Endodermal cell (in vitro differentiated cells): Measurements from ENCODE around the gene PAX5. TPM values are rescaled to one million over a fixed set of nuclear protein-coding genes. Genes with fewer than 3 reads are reported as not detected.

ENCODE experiments used
- DNase-seq: peaks from one replicate; pipeline ENCODE4 v3.0.0-alpha.2; 2017
- H3K27ac ChIP-seq: 2 replicates; pipeline ENCODE4 v1.5.1; 2013; ENCODE audit warnings: mild to moderate bottlenecking, low read depth, low read length, moderate library complexity
- H3K27me3 ChIP-seq: 2 replicates; pipeline ENCODE4 v1.6.1; 2013; ENCODE audit warnings: mild to moderate bottlenecking, low read length, moderate library complexity; ENCODE audit not compliant: insufficient read depth, control insufficient read depth, poor library complexity, severe bottlenecking
- H3K36me3 ChIP-seq: 2 replicates; pipeline ENCODE4 v1.7.0; 2013; ENCODE audit warnings: mild to moderate bottlenecking, low read length, moderate library complexity; ENCODE audit not compliant: control insufficient read depth, insufficient read depth
- H3K4me1 ChIP-seq: one replicate; pipeline ENCODE4 v1.7.0; 2013; ENCODE audit warnings: low read length; ENCODE audit not compliant: control insufficient read depth, insufficient read depth
- H3K4me3 ChIP-seq: 2 replicates; pipeline ENCODE4 v1.5.1; 2013; ENCODE audit warnings: mild to moderate bottlenecking, low read length, moderate library complexity
- H3K9ac ChIP-seq: 2 replicates; pipeline ENCODE4 v1.6.1; 2013; ENCODE audit warnings: mild to moderate bottlenecking, low read length, moderate library complexity; ENCODE audit not compliant: poor library complexity, severe bottlenecking; ENCODE audit errors: extremely low read depth
- H3K9me3 ChIP-seq: 2 replicates; pipeline ENCODE4 v1.6.1; 2013; ENCODE audit warnings: mild to moderate bottlenecking, low read length, moderate library complexity; ENCODE audit not compliant: control insufficient read depth
- H3K27ac Mint-ChIP-seq: 2 replicates; pipeline ENCODE4 v1.8.0; 2020; ENCODE audit warnings: mixed read lengths
- H3K27me3 Mint-ChIP-seq: 2 replicates; pipeline ENCODE4 v1.8.0; 2021; ENCODE audit warnings: mild to moderate bottlenecking, mixed read lengths; ENCODE audit not compliant: insufficient read depth
- H3K36me3 Mint-ChIP-seq: 2 replicates; pipeline ENCODE4 v1.8.0; 2020; ENCODE audit warnings: low read depth, mixed read lengths
- H3K4me1 Mint-ChIP-seq: 2 replicates; pipeline ENCODE4 v1.8.0; 2020; ENCODE audit warnings: mixed read lengths
- H3K4me3 Mint-ChIP-seq: 2 replicates; pipeline ENCODE4 v1.8.0; 2020; ENCODE audit warnings: mild to moderate bottlenecking, moderate library complexity, mixed read lengths
- H3K9me3 Mint-ChIP-seq: 2 replicates; pipeline ENCODE4 v1.8.0; 2020; ENCODE audit warnings: mild to moderate bottlenecking, mixed read lengths
- CTCF ChIP-seq: fragments of 200-600 bp; sonication (generic); conservative IDR thresholded peaks from 2 replicates; pipeline ENCODE4 v1.5.0; 2021; ENCODE audit warnings: antibody characterized with exemption, mild to moderate bottlenecking
- WGBS, 2 experiments: methylation state at CpG; one replicate each; pipeline versions ENCODE4 v1.1.5 to v1.1.7; 2013; ENCODE audit warnings: missing lambda C conversion rate in 2 of 2, mixed read lengths in 1 of 2; ENCODE audit not compliant: insufficient coverage in 1 of 2, insufficient read length in 1 of 2; 5-methylcytosine and 5-hydroxymethylcytosine counted together
- total RNA-seq, 2 donors: library from RNA; stranded (reverse); fragmentation: NEBNext Ultra II Directional in 1 of 2; extraction: Animal tissue kit (Norgen Biotek cat#: 25700) in 1 of 2; gene quantifications; 2 replicates in 1 of 2; 3 replicates in 1 of 2; pipeline ENCODE4 v1.2.1, GENCODE V29; 2021

PAX5 gene
- total RNA-seq, 2 donors from 2014 or later: 0.15 TPM; not detected in 1

GRCh38 chr9:36992501-36993316 is 41.4 kb downstream of the PAX5 start:
- WGBS, 2 experiments: 73 to 100% methylated on average over 1 to 6 of the region's 7 CpGs
- no peak overlapping the region for H3K4me3 ChIP-seq
- Mint-ChIP-seq H3K27ac (no peak overlapping the region), H3K4me3 (no peak overlapping the region), H3K9me3 (peaks cover 2% of the 10 kb centered on the region), H3K4me1 (peaks cover 4% of the 10 kb centered on the region), H3K27me3 (peaks cover 85% of the 10 kb centered on the region), H3K36me3 (no peaks in the 10 kb centered on the region)
- peaks cover 7% of the 10 kb centered on the region for H3K9me3 ChIP-seq
- H3K27ac ChIP-seq: no peak overlapping the region
- H3K4me1 ChIP-seq: no peaks in the 10 kb centered on the region
- TF ChIP-seq CTCF: no peak
- no peak overlapping the region for H3K9ac ChIP-seq
- peaks cover 63% of the 10 kb centered on the region for H3K27me3 ChIP-seq
- no peaks in the 10 kb centered on the region for H3K36me3 ChIP-seq
- DNase-seq: no peak

- Mint-ChIP-seq H3K4me1 (peaks cover 14% of the 10 kb centered on the region), H3K27ac (no peak overlapping the region), H3K9me3 (peaks cover 4% of the 10 kb centered on the region), H3K36me3 (no peaks in the 10 kb centered on the region), H3K4me3 (no peak overlapping the region), H3K27me3 (peaks cover 85% of the 10 kb centered on the region)
- TF ChIP-seq CTCF: peak; percentile 83
- no peaks in the 10 kb centered on the region for H3K36me3 ChIP-seq
- H3K4me3 ChIP-seq: no peak overlapping the region
- no peak overlapping the region for H3K27ac ChIP-seq
- peaks cover 3% of the 10 kb centered on the region for H3K4me1 ChIP-seq
- DNase-seq: peak; percentile 91
- no peak overlapping the region for H3K9ac ChIP-seq
- 9 to 15% methylated on average over 6 of the region's 6 CpGs for WGBS, 2 experiments
- peaks cover 66% of the 10 kb centered on the region for H3K27me3 ChIP-seq
- H3K9me3 ChIP-seq: peaks cover 8% of the 10 kb centered on the region
Observed at GRCh38 chr9:36991516-36992134, 42.4 kb downstream of the PAX5 start.

GRCh38 chr9:36988848-36989247 is 45.2 kb downstream of the PAX5 start:
- Histone ChIP-seq H3K9ac (no peak overlapping the region), H3K36me3 (no peaks in the 10 kb centered on the region), H3K9me3 (peaks cover 8% of the 10 kb centered on the region), H3K27ac (no peak overlapping the region), H3K27me3 (peaks cover 86% of the 10 kb centered on the region), H3K4me3 (no peak overlapping the region), H3K4me1 (peaks cover 3% of the 10 kb centered on the region)
- 47 to 53% methylated on average over 6 of the region's 6 CpGs for whole genome bisulfite sequencing, 2 experiments
- Mint-ChIP-seq H3K9me3 (peaks cover 4% of the 10 kb centered on the region), H3K27me3 (peaks cover 92% of the 10 kb centered on the region), H3K27ac (no peak overlapping the region), H3K4me3 (no peak overlapping the region), H3K4me1 (peaks cover 17% of the 10 kb centered on the region), H3K36me3 (no peaks in the 10 kb centered on the region)
- TF ChIP-seq CTCF: no peak
- DNase-seq: no peak
